Ovary (tissue), 3 donors: Measurements from ENCODE around the gene RNU2-63P.

Experiments
- EP300 ChIP-seq: sonication (generic); formaldehyde crosslinking; IDR thresholded peaks from one replicate; pipeline ENCODE4 v1.6.1; 2017; ENCODE audit warnings: antibody characterized with exemption
- POLR2A ChIP-seq: fragments of 450-650 bp; IDR thresholded peaks from one replicate; pipeline ENCODE4 v1.6.1; 2017; ENCODE audit warnings: antibody characterized with exemption, mild to moderate bottlenecking, moderate library complexity
- TF ChIP-seq, protein P1 (sequence below), 3 donors: fragments of 450-650 bp in 2 of 3; fragments of 200-600 bp in 1 of 3; IDR thresholded peaks; one replicate each; pipeline versions ENCODE4 v1.5.1 to v1.8.0; 2016 to 2022; ENCODE audit warnings: antibody characterized with exemption in 3 of 3, mild to moderate bottlenecking in 1 of 3
- donor health status: DM: no; HTN: no; CAD: no.

DNA sequence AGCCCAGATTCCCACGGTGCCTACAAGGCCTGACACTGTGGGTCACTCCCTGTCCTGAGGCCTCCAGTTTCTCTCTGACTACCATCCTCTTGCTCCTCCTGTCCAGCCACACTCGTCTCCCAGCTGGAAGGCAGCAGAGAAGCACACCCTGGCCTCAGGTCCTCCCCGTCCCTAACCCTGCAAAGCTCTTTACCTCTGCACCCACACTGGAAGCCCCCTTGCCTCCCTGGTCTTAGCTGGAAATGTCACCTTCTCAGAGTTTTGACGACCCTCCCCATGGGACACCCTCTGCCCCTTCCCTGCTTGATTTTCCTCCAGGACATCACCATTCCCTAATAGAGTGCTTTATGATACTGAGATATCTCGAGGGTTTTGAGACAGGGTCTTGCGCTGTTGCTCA lies 10.6 kb downstream of the RNU2-63P start:
- TF ChIP-seq, protein P1, sequence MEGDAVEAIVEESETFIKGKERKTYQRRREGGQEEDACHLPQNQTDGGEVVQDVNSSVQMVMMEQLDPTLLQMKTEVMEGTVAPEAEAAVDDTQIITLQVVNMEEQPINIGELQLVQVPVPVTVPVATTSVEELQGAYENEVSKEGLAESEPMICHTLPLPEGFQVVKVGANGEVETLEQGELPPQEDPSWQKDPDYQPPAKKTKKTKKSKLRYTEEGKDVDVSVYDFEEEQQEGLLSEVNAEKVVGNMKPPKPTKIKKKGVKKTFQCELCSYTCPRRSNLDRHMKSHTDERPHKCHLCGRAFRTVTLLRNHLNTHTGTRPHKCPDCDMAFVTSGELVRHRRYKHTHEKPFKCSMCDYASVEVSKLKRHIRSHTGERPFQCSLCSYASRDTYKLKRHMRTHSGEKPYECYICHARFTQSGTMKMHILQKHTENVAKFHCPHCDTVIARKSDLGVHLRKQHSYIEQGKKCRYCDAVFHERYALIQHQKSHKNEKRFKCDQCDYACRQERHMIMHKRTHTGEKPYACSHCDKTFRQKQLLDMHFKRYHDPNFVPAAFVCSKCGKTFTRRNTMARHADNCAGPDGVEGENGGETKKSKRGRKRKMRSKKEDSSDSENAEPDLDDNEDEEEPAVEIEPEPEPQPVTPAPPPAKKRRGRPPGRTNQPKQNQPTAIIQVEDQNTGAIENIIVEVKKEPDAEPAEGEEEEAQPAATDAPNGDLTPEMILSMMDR (IDR thresholded peaks at IDR 0.05), result no peak
- TF ChIP-seq POLR2A (no peak), EP300 (no peak)
